ENCODE data around the gene FOXJ3. TPM values are rescaled to one million over a fixed set of nuclear protein-coding genes. Genes with fewer than 3 reads are reported as not detected.

FOXJ3 gene
- total and polyA plus RNA-seq, 2 of the 4 experiments (the other 2 are of a cell fraction), result 16.7 to 30.5 TPM

DNA sequence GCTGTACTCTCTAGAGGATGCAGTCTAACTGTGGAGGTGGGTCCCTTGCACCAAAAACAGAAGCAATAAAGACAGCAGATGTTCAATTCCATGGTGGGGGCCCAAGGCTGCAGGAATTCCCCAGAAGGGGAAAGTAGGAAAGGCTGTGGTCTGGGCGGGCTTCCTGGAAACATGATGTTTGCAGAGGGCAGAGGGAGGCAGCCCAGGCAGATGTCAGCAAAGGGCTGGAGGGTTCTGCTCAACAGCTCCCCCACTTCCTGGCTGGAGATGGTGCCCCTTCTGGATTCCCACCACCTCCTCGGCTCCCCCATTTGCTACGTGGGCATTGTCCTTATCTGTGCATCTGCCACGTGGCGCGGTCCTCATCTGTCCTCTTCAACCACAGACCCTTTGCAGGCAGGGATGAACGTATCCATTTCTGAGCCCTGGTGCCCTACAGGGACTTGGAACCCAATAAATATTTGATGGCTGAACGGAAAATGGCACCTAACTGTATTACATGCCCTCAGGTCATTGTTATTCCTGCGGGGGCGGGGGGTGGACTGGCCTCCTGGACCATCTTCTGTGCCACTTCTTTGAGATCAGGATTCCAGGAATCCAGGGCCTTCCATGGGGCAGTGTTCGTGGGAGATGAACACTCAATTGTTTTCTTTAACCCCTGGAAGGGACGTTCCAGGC lies 190.2 kb downstream of the FOXJ3 start:
- no peak overlapping the region for H3K18ac ChIP-seq (ENCODE audit: low read depth, low read length)
- CTCF ChIA-PET, result no interaction called here
- H3K4me3 ChIP-seq (ENCODE audit: insufficient read depth, low read depth, low read length), result no peak overlapping the region
- no peaks in the 10 kb centered on the region; the same call in 1 of the 2 replicates for H3K9me1 ChIP-seq (ENCODE audit: insufficient read depth, low read length)
- intact Hi-C loops (cut with micrococcal nuclease) (loop anchor here (5.0 to 10.0 kb wide), 5 partner anchors 330 to 612 kb away; partner anchors contain the start of genes PPIH and YBX1), dilution Hi-C loops (cut with HindIII; ENCODE audit: low sequenced_read_pairs, unreplicated experiment) (no loop called here), in situ Hi-C loops (cut with MboI; ENCODE audit: low sequenced_read_pairs) (loop anchor here (10.0 kb wide), 1 partner anchor 570 kb away; no protein-coding TSS in a partner anchor)
- H3K9me3 ChIP-seq (ENCODE audit: control insufficient read depth, insufficient read depth, low read length), result no peaks in the 10 kb centered on the region
- POLR2A ChIA-PET (ENCODE audit: unreplicated experiment), result interaction anchor here (1.0 kb wide), 1 partner anchor 14 kb away, joined by 4 read pairs; no protein-coding TSS in a partner anchor
- ATAC-seq (ENCODE audit: low read depth), result no peak
- no peak overlapping the region for H2BK20ac ChIP-seq (ENCODE audit: low read depth, low read length)
- no peak overlapping the region for H3K27ac ChIP-seq (ENCODE audit: insufficient read depth, low read length)
- H2BK120ac ChIP-seq (ENCODE audit: low read depth, low read length), result no peak overlapping the region
- H3K27me3 ChIP-seq (ENCODE audit: control insufficient read depth, insufficient read depth, low read length), result peaks cover 51% of the 10 kb centered on the region
- no TSS peak for BruUV-seq (replicated peaks)
- H3K23ac ChIP-seq (ENCODE audit: low read depth, low read length), result no peak overlapping the region
- no peak overlapping the region for H3K56ac ChIP-seq (ENCODE audit: extremely low read depth, insufficient read depth, low read length)
- H3K36me3 ChIP-seq (ENCODE audit: control insufficient read depth, insufficient read depth, low read length), result no peaks in the 10 kb centered on the region
- H3K14ac ChIP-seq (replicated peaks; ENCODE audit: low read depth, low read length), result no peak overlapping the region
- no peaks in the 10 kb centered on the region for H3K79me1 ChIP-seq (ENCODE audit: low read depth in 1 of 2, low read length in 2 of 2)
- WGBS, 2 experiments (ENCODE audit: extremely low coverage in 2 of 2, insufficient read length in 1 of 2), result 70% methylated on average over 3 of the region's 12 CpGs; no CpG with 5 or more reads in 1 of the 2 experiments
- no peak overlapping the region for H3K4ac ChIP-seq (ENCODE audit: low read depth, low read length)
- H4K20me1 ChIP-seq (ENCODE audit: insufficient read depth, low read length), result no peaks in the 10 kb centered on the region
- H4K5ac ChIP-seq (ENCODE audit: low read depth, low read length), result no peak overlapping the region
- no peak overlapping the region for H2BK15ac ChIP-seq (ENCODE audit: low read depth, low read length)
- H3K4me2 ChIP-seq (ENCODE audit: low read depth, low read length), result no peak overlapping the region
- no peaks in the 10 kb centered on the region for H3K4me1 ChIP-seq (ENCODE audit: control insufficient read depth, insufficient read depth, low read length)
- H2AK5ac ChIP-seq (ENCODE audit: low read depth, low read length), result no peak overlapping the region
- no peak overlapping the region for H2BK5ac ChIP-seq (ENCODE audit: low read depth, low read length, poor library complexity, severe bottlenecking)
- H2AK9ac ChIP-seq (replicated peaks; ENCODE audit: low read depth, low read length, poor library complexity), result no peak overlapping the region
- H2AFZ ChIP-seq (replicated peaks; ENCODE audit: low read length, poor library complexity), result no peak overlapping the region
- H3K9ac ChIP-seq (ENCODE audit: low read depth, low read length), result no peak overlapping the region
- no peak overlapping the region for H4K8ac ChIP-seq (ENCODE audit: low read depth in 2 of 2, low read length in 2 of 2)
- no peak overlapping the region for H4K91ac ChIP-seq (ENCODE audit: insufficient read depth, low read depth, low read length)
- TF ChIP-seq RAD21 (IDR thresholded peaks at IDR 0.05; ENCODE audit: low read length) (no peak), POLR2A (IDR thresholded peaks at IDR 0.05; ENCODE audit: low read depth, low read length) (no peak), BHLHE40 (IDR thresholded peaks at IDR 0.05; ENCODE audit: low read depth, low read length) (no peak), MXI1 (IDR thresholded peaks at IDR 0.05; ENCODE audit: borderline replicate concordance, low read depth, low read length) (no peak), CHD1 (IDR thresholded peaks at IDR 0.05; ENCODE audit: low read depth, low read length) (no peak), SMC3 (IDR thresholded peaks at IDR 0.05; ENCODE audit: low read depth, low read length) (no peak), FOS (IDR thresholded peaks at IDR 0.05; ENCODE audit: low read depth, low read length) (no peak), CEBPB (IDR thresholded peaks at IDR 0.05; ENCODE audit: low read depth, low read length) (no peak), RCOR1 (IDR thresholded peaks at IDR 0.05; ENCODE audit: insufficient replicate concordance, low read length) (no peak), MAZ (IDR thresholded peaks at IDR 0.05; ENCODE audit: borderline replicate concordance, low read depth, low read length) (no peak), NFE2L2 (IDR thresholded peaks at IDR 0.05; ENCODE audit: low read depth, low read length) (no peak), MAFK (IDR thresholded peaks at IDR 0.05; ENCODE audit: low read depth, low read length) (no peak), RFX5 (IDR thresholded peaks at IDR 0.05; ENCODE audit: low read depth, low read length) (no peak)
- TF ChIP-seq, protein P1, sequence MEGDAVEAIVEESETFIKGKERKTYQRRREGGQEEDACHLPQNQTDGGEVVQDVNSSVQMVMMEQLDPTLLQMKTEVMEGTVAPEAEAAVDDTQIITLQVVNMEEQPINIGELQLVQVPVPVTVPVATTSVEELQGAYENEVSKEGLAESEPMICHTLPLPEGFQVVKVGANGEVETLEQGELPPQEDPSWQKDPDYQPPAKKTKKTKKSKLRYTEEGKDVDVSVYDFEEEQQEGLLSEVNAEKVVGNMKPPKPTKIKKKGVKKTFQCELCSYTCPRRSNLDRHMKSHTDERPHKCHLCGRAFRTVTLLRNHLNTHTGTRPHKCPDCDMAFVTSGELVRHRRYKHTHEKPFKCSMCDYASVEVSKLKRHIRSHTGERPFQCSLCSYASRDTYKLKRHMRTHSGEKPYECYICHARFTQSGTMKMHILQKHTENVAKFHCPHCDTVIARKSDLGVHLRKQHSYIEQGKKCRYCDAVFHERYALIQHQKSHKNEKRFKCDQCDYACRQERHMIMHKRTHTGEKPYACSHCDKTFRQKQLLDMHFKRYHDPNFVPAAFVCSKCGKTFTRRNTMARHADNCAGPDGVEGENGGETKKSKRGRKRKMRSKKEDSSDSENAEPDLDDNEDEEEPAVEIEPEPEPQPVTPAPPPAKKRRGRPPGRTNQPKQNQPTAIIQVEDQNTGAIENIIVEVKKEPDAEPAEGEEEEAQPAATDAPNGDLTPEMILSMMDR (conservative IDR thresholded peaks at IDR 0.05; ENCODE audit: low read depth, low read length), result no peak
- TF ChIP-seq, protein P2, sequence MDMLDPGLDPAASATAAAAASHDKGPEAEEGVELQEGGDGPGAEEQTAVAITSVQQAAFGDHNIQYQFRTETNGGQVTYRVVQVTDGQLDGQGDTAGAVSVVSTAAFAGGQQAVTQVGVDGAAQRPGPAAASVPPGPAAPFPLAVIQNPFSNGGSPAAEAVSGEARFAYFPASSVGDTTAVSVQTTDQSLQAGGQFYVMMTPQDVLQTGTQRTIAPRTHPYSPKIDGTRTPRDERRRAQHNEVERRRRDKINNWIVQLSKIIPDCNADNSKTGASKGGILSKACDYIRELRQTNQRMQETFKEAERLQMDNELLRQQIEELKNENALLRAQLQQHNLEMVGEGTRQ (IDR thresholded peaks at IDR 0.05; ENCODE audit: low read depth, low read length), result no peak
- TF ChIP-seq, protein P3, sequence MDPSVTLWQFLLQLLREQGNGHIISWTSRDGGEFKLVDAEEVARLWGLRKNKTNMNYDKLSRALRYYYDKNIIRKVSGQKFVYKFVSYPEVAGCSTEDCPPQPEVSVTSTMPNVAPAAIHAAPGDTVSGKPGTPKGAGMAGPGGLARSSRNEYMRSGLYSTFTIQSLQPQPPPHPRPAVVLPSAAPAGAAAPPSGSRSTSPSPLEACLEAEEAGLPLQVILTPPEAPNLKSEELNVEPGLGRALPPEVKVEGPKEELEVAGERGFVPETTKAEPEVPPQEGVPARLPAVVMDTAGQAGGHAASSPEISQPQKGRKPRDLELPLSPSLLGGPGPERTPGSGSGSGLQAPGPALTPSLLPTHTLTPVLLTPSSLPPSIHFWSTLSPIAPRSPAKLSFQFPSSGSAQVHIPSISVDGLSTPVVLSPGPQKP (IDR thresholded peaks at IDR 0.05; ENCODE audit: borderline replicate concordance, low read depth, low read length), result no peak
- no peak for DNase-seq

Data from IMR-90 (cell line).